SJSA1 (cell line): ENCODE results near the gene MED19. TPM values are rescaled to one million over a fixed set of nuclear protein-coding genes. Genes with fewer than 3 reads are reported as not detected.
A peak's percentile ranks its signal among the peaks of the same experiment; 100 is the strongest.

Experiments used
- DNase-seq, 2 experiments: peaks; one replicate each; pipeline ENCODE4 v3.0.0-alpha.2; 2015 to 2020; ENCODE audit warnings: low spot score in 2 of 2, low read depth in 1 of 2
- H3K27ac ChIP-seq: fragments of 250-450 bp; sonication (Bioruptor Pico); 2 replicates; pipeline ENCODE4 v1.5.1; 2020; ENCODE audit warnings: mild to moderate bottlenecking, moderate library complexity
- H3K27me3 ChIP-seq: fragments of 250-450 bp; sonication (Bioruptor Pico); replicated peaks from 2 replicates; pipeline ENCODE4 v1.5.1; 2020; ENCODE audit warnings: mild to moderate bottlenecking, moderate library complexity
- H3K36me3 ChIP-seq: fragments of 250-450 bp; sonication (Bioruptor Pico); 2 replicates; pipeline ENCODE4 v1.5.1; 2020; ENCODE audit warnings: mild to moderate bottlenecking
- H3K4me1 ChIP-seq: fragments of 250-450 bp; sonication (Bioruptor Pico); replicated peaks from 2 replicates; pipeline ENCODE4 v1.6.1; 2021; ENCODE audit warnings: mild to moderate bottlenecking
- H3K4me3 ChIP-seq: fragments of 250-450 bp; sonication (Bioruptor Pico); 2 replicates; pipeline ENCODE4 v1.5.1; 2020; ENCODE audit warnings: mild to moderate bottlenecking
- H3K9me3 ChIP-seq: fragments of 250-450 bp; sonication (Bioruptor Pico); replicated peaks from 2 replicates; pipeline ENCODE4 v1.5.1; 2020; ENCODE audit warnings: mild to moderate bottlenecking
- total RNA-seq: library from RNA; depleted of rRNA; stranded (reverse); fragments of >200 nt; shearing (Covaris generic); gene quantifications from 2 replicates; pipeline ENCODE4 v1.2.3, GENCODE V29; 2014; rRNA removed

Gene MED19, protein sequence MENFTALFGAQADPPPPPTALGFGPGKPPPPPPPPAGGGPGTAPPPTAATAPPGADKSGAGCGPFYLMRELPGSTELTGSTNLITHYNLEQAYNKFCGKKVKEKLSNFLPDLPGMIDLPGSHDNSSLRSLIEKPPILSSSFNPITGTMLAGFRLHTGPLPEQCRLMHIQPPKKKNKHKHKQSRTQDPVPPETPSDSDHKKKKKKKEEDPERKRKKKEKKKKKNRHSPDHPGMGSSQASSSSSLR
- 26.0 and 32.5 TPM in 2 replicates for total RNA-seq

DNA sequence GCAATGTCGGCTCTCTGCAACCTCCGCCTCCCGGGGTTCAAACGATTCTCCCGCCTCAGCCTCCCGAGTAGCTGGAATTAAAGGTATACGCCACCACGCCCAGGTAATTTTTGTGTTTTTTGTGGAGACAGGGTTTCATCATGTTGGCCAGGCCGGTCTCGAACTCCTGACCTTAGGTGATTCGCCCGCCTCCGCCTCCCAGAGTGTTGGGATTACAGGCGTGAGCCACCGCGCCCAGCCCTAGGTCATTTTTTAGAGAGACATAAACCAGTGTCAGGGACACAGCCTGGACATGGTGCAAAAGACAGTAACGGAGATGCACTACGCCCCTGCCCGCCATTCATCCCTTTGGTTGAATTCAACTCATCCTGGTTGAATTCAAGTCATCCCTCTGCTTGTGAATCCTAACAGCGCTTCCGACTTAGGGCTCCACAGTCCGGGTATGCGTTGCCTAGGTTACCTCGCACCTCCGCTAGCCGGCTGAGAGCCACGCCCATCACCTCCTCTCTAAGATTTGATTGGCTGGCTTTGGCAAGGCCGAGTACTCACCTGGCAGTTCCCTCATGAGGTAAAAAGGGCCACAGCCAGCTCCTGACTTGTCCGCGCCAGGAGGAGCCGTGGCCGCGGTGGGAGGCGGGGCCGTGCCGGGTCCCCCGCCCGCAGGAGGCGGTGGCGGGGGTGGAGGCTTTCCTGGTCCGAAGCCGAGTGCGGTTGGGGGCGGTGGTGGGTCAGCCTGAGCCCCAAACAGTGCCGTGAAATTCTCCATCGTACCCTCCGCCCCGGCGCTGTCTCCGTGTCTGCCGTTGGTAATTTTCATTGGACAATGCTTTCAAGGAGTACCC is at the start of gene MED19:
Gene MED19 (minus strand): TSS at position 802 of the 842 bp plus-strand sequence. CDS start 36 bp downstream, at position 766.
- Histone ChIP-seq H3K4me3 (peak within 1 kb of the TSS; percentile 74), H3K27me3 (no peaks in the 10 kb centered on the region), H3K9me3 (no peaks in the 10 kb centered on the region), H3K4me1 (peaks cover 18% of the 10 kb centered on the region), H3K27ac (peak within 1 kb of the TSS; percentile 69), H3K36me3 (peaks cover 28% of the 10 kb centered on the region)
- peak in 1 of 2 experiments; percentile 68 for DNase-seq

DNA sequence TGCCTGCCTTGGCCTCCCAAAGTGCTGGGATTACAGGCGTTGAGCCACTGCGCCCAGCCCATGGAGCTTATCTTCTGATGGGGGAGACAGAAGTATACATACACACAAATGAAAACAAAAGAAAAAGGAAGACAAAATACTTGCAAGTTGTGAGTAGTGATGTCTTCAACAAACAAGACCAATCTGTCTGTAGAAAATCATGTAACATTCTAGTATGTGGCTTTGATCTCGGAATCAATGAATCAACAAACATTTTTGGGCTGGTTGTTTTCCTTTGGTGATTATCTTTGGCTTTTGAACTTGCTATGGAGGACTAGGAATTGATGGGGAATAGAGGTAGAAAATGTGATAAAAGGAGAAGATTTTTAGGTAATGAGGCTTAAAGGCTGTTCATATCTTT is 46.2 kb upstream of the MED19 start:
- H3K36me3 ChIP-seq = no peaks in the 10 kb centered on the region
- H3K9me3 ChIP-seq = no peaks in the 10 kb centered on the region
- no peaks in the 10 kb centered on the region for H3K27me3 ChIP-seq
- no peak for DNase-seq
- peaks cover 4% of the 10 kb centered on the region for H3K4me1 ChIP-seq
- no peak overlapping the region for H3K4me3 ChIP-seq
- no peak overlapping the region for H3K27ac ChIP-seq

DNA sequence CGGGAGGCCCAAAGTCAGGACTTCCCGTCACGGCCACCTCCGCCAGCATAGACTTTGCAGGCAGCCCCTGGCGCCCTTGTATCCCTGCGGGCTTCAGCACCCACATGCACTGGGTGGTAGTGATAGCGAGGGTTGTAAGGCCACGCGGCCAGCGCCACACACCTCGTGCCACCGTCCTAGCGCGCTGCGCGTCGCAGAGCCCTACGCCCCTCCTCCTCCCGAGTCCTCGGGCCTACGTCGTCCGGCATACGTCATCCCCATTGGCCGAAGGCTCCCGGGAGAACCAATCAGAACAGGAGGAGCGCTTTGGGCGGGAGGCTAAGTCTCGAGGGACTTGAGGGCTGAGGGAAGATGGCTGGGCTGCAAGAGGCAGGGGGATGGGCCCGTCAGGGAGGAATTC is 40.9 kb upstream of the MED19 start:
- no peak for DNase-seq
- Histone ChIP-seq H3K4me1 (no peaks in the 10 kb centered on the region), H3K4me3 (no peak overlapping the region), H3K27me3 (no peaks in the 10 kb centered on the region), H3K36me3 (no peaks in the 10 kb centered on the region), H3K27ac (no peak overlapping the region), H3K9me3 (no peaks in the 10 kb centered on the region)

DNA sequence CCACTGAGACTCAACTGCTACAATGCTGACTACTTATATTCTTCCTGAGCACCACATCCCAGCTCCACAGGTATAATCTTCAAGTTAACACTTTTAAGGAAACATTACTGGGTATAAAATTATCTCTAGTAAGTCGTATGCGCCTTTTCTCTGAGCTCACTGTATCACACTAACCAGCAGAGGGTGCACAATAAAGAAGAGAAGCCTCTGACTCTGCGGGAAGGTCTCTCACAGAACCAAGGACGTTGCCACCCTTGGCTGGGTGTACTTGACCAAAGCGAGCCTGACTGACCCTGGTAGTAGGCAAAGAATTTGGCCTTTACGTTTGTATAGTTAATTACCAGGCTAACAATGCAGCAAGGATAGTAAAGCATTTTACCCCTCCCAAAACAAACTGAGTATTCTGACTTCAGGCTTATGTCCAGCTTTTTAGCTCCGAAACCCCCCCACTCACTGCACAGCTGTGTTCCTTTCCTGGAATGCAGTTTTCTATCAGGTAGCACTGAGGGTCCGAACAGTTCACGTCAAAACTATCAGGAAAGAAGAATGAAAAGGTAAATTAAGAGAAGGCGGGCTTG is 39.8 kb upstream of the MED19 start, which contains the start of gene BTBD18:
Gene BTBD18 (minus strand): TSS at position 144 of the 578 bp plus-strand sequence. CDS start 631 bp downstream, outside the sequence.
- Histone ChIP-seq H3K36me3 (peaks cover 3% of the 10 kb centered on the region; the same call in 1 of the 2 replicates), H3K9me3 (no peaks in the 10 kb centered on the region), H3K4me1 (no peaks in the 10 kb centered on the region), H3K4me3 (no peak within 1 kb of the TSS), H3K27me3 (no peaks in the 10 kb centered on the region), H3K27ac (no peak within 1 kb of the TSS)
- peak in 1 of 2 experiments; percentile 36 for DNase-seq

DNA sequence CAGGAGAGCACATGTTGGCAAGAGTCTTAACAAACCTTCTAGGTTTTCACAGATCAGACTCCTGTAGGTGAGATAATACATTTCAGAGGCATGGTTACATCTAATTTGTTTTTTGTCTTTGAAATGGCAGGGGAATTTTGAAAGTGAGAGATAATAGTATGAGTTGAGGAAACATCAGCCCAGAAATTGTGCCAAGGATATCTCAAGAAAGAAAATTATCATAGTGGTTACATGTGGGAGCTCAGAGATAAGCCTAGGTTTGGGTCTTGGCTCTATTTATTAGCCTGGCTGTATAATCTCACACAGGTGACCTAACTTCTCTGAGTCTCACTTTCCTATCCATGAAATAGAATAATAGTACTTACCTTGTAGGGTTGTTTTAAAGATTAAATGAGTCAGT is 39.2 kb upstream of the MED19 start:
- DNase-seq = no peak
- Histone ChIP-seq H3K27ac (no peak overlapping the region), H3K4me1 (no peaks in the 10 kb centered on the region), H3K9me3 (no peaks in the 10 kb centered on the region), H3K27me3 (no peaks in the 10 kb centered on the region), H3K4me3 (no peak overlapping the region), H3K36me3 (peaks cover 3% of the 10 kb centered on the region; the same call in 1 of the 2 replicates)

DNA sequence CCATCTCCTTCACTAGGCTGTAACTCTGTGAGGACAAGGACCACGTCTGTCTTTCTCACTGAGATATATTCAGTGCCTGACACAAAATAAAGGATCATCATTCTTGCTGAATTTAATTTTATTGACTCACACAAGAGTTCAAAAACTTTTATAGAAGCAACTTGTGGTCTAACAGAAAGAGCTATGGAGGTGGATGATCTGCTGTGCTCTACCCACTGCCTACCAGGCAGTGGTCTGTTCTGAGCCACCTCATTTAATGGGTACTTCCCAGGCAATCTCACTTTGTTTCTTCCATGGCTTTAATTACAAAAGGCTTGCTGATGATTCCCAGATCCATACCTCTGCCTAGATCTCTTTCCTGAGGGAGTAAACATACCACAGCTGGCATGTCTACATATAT is 34.9 kb upstream of the MED19 start:
- H3K36me3 ChIP-seq = peaks cover 44% of the 10 kb centered on the region
- H3K4me3 ChIP-seq = no peak overlapping the region
- H3K27ac ChIP-seq = no peak overlapping the region
- H3K27me3 ChIP-seq = no peaks in the 10 kb centered on the region
- peaks cover 7% of the 10 kb centered on the region for H3K4me1 ChIP-seq
- DNase-seq = no peak
- no peaks in the 10 kb centered on the region for H3K9me3 ChIP-seq

DNA sequence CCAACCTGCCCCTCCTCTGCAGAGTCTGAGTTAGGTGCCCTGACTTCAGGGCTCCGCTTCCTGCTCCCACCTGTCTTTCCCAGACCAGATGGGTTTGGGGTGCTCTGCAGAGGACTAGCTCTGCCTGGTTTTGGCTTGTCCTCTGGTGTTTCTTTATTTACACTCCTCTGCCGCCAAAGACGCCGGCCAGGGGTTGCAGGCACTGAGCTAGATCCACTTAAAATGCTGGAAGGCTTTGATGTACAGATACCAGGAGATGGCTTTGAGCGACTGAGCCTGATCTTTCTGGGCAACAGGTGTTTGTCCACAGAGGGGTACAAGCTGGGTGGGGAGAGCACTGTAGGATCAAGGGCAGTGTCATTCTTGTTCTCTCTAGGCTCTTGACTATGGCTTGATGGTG is 33.2 kb upstream of the MED19 start:
- Histone ChIP-seq H3K4me1 (peaks cover 13% of the 10 kb centered on the region), H3K27ac (no peak overlapping the region), H3K9me3 (no peaks in the 10 kb centered on the region), H3K36me3 (peaks cover 61% of the 10 kb centered on the region), H3K4me3 (no peak overlapping the region), H3K27me3 (no peaks in the 10 kb centered on the region)
- DNase-seq = no peak

DNA sequence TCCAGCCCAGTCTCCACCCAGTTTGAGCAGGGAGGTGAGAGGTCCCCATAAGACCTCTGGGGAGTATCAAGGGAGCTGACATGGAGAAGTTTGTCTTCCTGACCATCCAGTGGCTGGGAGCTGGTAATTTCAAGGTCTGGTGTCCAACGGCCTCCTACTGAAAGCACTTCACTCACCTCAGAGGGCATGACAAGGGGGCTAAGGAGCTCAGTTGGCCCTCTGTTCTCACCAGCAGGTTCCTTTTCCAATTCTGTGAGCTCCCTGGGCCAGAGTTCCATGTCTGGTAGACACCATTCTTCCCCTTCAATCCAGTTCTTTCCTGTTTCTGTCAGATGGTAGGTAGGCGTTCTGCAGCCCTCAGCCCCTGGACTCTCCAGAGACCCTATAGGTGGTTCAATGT is 32.3 kb upstream of the MED19 start:
- no peak for DNase-seq

DNA sequence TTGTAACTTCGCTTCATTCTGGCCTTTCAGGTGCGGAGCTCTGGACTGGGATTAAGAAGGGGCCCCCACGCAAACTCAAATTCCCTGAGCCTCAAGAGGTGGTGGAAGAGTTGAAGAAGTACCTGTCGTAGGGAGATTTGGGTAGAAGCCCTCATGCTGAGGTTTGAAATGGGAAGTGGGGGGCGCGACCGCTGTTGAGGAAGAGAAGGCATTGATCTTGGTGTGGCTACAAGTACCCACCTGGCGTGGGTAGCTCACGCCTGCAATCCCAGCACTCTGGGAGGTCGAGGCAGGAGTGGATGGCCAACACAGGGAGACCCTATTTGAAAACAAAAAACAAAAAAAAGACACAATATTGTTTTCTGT is 30.1 kb upstream of the MED19 start:
- Histone ChIP-seq H3K36me3 (peaks cover 85% of the 10 kb centered on the region), H3K4me3 (peak overlapping the region; percentile 75), H3K27ac (peak overlapping the region; percentile 80), H3K27me3 (no peaks in the 10 kb centered on the region), H3K9me3 (no peaks in the 10 kb centered on the region), H3K4me1 (peaks cover 13% of the 10 kb centered on the region)
- no peak for DNase-seq

More for the DNA sequence above, 32.3 kb upstream of the MED19 start:
- H3K9me3 ChIP-seq = no peaks in the 10 kb centered on the region
- H3K27me3 ChIP-seq = no peaks in the 10 kb centered on the region
- H3K36me3 ChIP-seq = peaks cover 65% of the 10 kb centered on the region
- peaks cover 13% of the 10 kb centered on the region for H3K4me1 ChIP-seq
- no peak overlapping the region for H3K27ac ChIP-seq
- no peak overlapping the region for H3K4me3 ChIP-seq

DNA sequence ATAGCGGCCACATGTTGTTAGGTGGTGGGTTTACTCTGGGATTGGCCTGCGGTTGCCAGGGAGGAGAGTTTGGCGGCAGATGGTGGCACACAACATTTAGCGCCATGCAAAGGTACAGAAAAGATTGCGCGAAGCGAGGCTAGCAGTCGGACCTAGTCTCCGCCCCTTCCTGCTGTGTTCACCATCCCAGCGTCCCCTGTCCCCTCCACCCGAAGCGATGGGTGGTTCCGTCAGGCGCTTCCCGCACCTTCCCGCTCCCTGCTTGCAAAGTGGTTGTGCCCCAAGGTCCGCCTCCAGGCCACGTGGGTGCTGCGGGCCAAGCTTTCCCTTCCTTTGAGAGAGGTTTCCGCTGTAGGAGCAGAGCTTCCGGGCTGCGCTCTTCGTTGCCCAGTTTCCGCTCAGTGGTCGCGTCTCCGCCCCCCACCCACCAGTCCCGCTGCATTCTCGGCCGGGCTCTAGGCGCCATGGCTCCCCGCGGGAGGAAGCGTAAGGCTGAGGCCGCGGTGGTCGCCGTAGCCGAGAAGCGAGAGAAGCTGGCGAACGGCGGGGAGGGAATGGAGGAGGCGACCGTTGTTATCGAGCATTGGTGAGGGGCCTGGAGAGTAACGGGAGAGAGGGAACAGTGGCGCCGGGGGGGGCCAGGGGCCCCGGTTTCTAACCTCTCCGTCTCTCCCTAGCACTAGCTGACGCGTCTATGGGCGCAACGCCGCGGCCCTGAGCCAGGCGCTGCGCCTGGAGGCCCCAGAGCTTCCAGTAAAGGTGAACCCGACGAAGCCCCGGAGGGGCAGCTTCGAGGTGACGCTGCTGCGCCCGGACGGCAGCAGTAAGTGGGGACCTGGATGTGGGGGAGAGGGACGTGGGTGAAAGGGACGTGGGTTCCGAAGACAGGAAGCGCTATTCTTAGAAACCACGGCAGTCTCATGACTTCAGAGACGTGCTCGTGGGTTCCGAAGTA is 29.4 kb upstream of the MED19 start, which contains the start of gene SELENOH:
Gene SELENOH (plus strand): TSS at position 360 of the 955 bp plus-strand sequence. CDS start 105 bp downstream, at position 465.
- H3K27ac ChIP-seq = peak within 1 kb of the TSS; percentile 80
- no peaks in the 10 kb centered on the region for H3K27me3 ChIP-seq
- H3K4me1 ChIP-seq = peaks cover 13% of the 10 kb centered on the region
- DNase-seq = peak; percentile 94 to 98
- no peaks in the 10 kb centered on the region for H3K9me3 ChIP-seq
- peaks cover 87% of the 10 kb centered on the region for H3K36me3 ChIP-seq
- H3K4me3 ChIP-seq = peak within 1 kb of the TSS; percentile 75

DNA sequence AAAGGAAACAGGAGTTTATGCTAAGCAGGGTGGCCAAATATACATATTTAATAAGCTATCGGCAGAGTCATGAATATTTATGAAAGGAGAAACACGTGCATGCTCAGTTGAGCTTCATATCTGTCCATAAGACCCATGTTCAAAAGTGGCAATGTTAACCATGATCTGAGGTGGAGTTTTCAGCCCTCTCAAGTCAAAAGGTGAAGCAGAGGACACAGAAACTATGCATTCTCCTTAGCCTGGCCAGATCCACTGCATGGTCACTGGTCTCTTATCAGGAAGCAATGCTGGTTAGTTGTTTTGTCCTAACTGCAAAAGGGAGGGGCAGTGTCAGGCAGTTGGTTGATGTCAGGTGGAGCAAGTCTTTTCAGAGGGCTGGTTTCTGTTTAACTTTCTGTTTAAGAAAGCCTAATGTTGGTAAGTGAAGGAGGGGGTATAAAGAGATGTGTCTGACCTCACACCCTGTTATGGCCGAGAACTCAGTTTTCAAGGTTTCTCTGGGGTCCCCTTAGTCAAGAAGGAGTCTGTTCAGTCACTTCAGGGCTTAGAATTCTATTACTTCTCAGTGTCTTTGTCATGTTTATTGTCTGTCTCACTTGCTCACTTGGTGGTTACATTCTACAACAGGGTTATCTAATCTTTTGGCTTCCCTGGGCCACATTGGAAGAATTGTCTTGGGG is 23.7 kb upstream of the MED19 start:
- Histone ChIP-seq H3K27ac (no peak overlapping the region), H3K36me3 (peaks cover 50% of the 10 kb centered on the region), H3K9me3 (no peaks in the 10 kb centered on the region), H3K27me3 (no peaks in the 10 kb centered on the region), H3K4me1 (peaks cover 2% of the 10 kb centered on the region), H3K4me3 (no peak overlapping the region)
- no peak for DNase-seq

DNA sequence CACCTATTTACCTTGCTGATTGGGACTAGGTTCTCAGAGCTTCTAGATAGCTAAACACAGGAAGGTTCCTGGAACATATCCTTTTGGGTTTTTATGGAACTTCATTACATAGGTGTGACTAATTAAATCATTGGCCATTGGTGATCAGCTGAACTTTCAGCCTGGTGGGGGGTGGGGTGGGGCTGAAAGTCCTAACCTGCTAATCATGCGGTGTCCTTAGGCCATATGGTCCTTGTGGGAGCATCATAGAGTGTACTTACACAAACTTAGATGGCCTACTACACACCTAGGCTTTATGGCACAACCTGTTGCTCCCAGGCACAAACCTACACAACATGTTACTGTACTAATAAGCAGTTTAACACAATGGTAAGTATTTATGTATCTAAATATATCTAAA is 20.6 kb upstream of the MED19 start:
- H3K27me3 ChIP-seq = no peaks in the 10 kb centered on the region
- no peaks in the 10 kb centered on the region for H3K4me1 ChIP-seq
- H3K9me3 ChIP-seq = no peaks in the 10 kb centered on the region
- DNase-seq = no peak
- H3K27ac ChIP-seq = no peak overlapping the region
- H3K36me3 ChIP-seq = peaks cover 26% of the 10 kb centered on the region
- H3K4me3 ChIP-seq = no peak overlapping the region
